HG03066 (cell line): ENCODE measurements around the gene SLC15A3.

Experiments used
- ATAC-seq: cut with Tn5 transposase; IDR thresholded peaks from one replicate; pipeline ENCODE4 v1.9.1; 2021; ENCODE audit warnings: low read depth; ENCODE audit not compliant: unreplicated experiment

Gene SLC15A3

GRCh38 chr11:60948250-60948649 is 3.7 kb downstream of the SLC15A3 start:
- ATAC-seq = no peak

- ATAC-seq = no peak
Observed at GRCh38 chr11:60947700-60948099, 4.3 kb downstream of the SLC15A3 start.

DNA sequence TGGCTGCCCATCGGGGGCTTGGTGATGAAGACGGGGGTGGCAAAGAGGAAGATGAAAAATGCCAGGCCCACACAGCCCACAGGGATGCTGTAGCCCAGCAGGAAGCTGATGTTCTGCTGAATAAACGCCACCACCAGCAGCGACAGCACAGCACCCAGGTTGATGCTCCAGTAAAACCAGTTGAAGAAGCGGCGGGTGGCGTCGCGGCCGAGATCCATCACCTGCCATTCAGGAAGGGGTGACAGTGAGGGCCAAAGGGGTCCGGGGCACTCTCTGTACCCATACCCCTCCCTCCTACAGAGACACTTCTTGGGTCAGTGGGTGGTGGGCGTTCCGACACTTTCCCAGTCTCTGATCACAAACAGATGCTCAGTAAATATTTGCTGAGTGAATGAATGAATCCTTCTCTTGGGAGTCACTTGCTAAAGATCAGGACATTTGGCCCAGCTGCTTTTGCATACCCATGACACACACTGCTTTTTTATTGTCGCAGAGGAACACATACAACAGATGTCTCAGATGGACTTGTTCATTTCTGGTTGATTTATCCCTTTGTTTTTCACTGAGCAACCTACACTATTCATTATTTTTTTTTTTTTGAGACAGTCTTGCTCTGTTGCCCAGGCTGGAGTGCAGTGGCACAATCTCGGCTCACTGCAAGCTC is 5.2 kb downstream of the SLC15A3 start:
- ATAC-seq = no peak

GRCh38 chr11:60945295-60945667 is 6.7 kb downstream of the SLC15A3 start:
- no peak for ATAC-seq

- ATAC-seq = no peak
Observed at GRCh38 chr11:60944490-60945294, 7.3 kb downstream of the SLC15A3 start.

GRCh38 chr11:60942970-60943565 is 8.9 kb downstream of the SLC15A3 start:
- no peak for ATAC-seq

DNA sequence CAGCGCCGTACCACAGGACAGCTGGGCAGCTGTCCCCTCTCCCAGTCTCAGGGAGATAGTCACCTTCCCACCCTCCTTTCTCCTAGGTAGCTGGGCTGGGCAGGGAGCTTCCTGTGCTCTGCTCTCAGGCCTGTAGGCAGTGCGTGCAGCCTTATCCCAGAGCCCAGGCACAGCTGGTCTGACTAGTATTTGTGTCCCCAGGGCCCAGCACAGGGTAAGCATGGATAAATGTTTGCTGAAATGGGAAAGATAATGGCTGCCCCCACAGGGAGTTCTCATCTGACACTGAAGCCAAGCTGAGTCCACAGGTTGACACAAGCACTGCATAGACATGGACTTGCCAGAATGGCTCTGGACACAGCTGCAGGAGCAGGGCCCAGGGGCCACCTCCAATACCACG is 9.8 kb downstream of the SLC15A3 start:
- ATAC-seq = no peak

DNA sequence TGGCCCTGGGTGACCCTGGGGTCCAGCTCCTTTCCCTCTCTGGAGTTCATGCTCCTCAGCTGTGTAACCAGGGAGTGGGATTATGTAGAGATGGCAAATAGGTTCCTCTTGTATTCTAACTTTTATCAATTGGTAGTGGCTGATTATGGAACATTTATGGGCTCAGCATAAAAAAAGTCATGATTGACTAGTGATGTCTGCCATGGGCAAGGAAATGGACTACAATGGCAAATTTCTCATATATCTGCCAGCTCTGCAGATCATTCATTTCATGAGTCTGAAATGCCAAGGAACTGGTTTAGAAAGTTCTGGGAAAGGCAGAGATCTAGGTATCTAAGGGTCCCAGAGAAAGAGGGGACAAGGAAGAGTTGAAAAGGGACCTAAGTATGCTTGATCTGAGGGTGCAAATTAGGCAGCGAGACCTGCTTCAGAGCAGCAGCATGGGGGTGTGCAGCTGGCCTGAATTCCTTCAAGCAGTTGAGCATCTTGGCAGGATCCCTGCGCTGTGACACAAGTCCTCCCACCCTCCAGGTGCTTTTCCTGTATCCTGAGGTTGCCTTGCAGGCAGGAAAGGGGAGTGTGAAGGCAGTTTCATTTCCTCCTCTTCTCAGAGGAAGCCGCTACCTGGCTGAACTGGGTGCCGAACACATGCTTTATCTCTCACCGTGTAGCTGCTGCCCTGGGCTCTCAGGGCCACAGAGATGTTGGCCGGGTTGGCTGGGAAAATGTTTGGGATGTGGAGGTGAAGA is 10.4 kb downstream of the SLC15A3 start:
- ATAC-seq = no peak

- ATAC-seq = no peak
Observed at GRCh38 chr11:60939855-60940254, 12.1 kb downstream of the SLC15A3 start.

DNA sequence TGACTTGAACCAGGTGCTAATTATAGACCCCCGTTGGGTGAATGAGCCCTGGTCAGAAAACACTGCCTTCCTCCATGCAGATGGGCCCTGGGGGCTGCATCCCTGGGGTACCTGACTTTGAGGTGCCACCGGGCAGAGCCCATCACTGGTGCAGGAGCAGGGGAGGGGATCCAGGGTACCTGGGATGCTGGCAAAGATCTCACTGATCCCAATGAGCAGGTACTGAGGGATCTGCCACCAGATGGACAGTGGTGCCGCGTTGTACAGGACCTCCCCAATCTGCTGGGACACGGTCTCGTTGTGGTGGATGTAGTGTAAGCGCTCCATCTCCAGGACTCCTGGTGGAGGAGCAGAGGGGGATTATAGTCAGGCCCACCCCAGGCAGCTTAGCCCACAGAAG is 12.7 kb downstream of the SLC15A3 start:
- no peak for ATAC-seq

DNA sequence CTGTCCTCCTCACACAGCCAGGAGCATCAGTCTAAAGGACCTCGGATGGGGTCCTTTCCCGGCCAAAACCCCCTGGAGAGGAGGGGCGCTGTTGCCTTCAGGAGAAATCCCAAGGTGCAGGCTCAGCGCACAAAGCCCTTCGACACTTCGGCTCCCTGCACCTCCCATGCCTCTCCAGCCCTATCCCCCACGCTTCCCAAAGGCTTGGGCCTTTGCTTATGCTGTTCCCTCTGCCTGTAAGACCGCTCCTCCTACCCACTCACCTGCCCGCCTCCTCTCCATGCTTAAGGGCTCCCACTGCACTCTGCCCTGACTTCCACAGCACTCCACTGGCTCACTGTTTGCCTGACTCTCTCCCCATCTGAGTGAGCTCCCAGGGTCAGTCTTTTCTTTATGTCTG is 13.5 kb downstream of the SLC15A3 start:
- no peak for ATAC-seq

GRCh38 chr11:60937811-60938210 is 14.2 kb downstream of the SLC15A3 start:
- ATAC-seq = no peak

GRCh38 chr11:60937144-60937527 is 14.8 kb downstream of the SLC15A3 start:
- ATAC-seq = no peak

- no peak for ATAC-seq
Observed at GRCh38 chr11:60936467-60937143, 15.4 kb downstream of the SLC15A3 start.

DNA sequence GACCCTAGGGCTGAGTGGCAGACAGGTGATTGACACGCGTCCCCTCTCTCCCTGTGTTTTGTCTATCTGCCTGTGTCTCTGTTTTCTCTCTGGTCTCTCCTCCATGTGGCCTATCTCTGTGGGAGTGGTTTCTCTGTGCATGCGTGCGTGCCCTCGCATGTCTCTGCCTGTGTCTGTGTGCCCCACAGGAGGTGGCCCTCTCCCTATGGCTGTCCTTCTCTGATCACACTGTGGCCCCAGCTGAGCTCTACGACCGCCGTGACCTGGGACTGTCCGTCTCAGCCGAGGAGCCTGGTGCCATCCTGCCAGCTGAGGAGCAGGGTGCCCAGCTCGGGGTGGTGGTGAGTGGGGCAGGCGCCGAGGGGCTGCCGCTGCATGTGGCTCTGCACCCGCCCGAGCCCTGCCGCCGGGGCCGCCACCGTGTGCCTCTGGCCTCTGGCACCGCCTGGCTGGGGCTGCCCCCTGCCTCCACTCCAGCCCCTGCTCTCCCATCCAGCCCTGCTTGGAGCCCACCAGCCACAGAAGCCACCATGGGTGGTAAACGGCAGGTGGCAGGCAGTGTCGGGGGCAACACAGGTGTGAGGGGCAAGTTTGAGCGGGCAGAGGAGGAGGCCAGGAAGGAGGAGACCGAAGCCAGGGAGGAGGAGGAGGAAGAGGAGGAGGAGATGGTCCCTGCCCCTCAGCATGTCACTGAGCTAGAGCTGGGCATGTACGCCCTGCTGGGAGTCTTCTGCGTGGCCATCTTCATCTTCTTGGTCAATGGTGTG is 16.1 kb downstream of the SLC15A3 start:
- ATAC-seq = no peak

DNA sequence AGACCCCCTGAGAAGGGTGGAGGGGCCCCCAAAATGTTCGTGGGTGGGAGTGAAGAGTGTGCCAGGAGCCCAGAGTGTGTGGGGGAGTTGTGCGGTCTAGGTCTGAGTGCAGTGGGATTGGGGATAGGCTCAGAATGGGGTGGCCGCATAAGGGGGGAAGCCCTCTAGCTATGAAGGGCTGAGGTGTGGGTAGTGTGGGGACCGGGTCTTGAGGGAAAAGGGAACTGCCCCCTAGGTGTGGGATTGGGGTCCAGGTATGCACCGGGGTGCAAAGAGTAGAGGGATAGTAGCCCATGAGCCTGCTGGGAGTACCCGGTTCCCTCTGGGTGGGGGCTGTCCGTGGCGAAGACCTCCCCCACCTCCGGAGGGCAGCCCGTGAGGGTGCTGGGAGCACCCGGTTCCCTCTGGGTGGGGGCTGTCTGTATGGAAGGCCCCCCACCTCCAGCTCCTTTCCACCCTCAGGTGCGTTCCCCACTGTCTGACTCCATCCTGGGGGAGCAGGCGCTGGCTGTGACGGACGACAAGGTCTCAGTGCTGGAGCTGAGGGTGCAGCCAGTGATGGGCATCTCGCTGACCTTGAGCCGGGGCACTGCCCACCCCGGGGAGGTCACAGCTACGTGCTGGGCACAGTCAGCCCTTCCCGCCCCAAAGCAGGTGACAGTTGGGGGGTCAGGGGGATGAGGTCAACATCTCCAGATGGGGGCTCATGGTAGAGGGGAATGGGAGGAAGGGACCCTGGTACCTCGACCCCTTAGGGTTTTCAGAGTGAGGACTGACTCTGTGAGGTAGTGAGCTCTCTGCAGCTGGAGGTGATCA is 17.0 kb downstream of the SLC15A3 start:
- ATAC-seq = no peak

DNA sequence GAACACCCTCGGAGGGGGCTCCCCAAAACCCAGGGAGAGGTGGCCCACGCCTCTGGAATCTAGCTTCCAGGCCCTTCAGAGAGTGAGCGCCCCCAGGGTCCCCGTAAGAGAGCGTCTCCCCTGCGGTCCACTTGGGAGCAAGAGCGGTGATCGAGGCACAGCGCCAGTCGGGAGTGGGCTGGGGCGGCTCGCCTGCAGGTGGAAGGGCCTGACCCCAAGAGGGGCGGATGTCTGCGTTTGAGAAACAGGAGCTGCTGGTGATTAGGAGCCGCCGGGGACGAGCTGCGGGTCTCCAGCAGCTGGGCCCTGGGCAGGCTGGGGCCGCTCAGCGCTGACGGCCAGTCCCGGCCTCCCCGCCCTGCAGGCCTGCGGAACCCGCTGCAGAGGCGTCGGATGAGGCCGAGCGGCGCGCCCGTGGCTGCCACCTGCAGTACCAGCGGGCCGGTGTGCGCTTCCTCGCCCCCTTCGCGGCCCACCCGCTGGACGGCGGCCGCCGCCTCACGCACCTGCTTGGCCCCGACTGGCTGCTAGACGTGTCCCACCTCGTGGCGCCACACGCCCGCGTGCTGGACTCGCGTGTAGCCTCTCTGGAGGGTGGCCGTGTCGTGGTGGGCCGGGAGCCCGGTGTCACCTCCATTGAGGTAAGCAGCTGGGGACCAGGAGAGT is 17.7 kb downstream of the SLC15A3 start:
- ATAC-seq = no peak

GRCh38 chr11:60933416-60934123 is 18.4 kb downstream of the SLC15A3 start:
- ATAC-seq = no peak
